GM12891 (cell line): ENCODE results near the gene FAM83F.

Experiments used
- POLR2A ChIP-seq: IDR thresholded peaks from 2 replicates; pipeline ENCODE4 v1.6.1; 2011; ENCODE audit warnings: low read depth, low read length, control low read depth
- POLR2AphosphoS5 ChIP-seq: IDR thresholded peaks from 2 replicates; pipeline ENCODE4 v1.6.1; 2011; ENCODE audit warnings: low read depth, low read length, control low read depth
- TAF1 ChIP-seq: IDR thresholded peaks from 2 replicates; pipeline ENCODE4 v1.6.1; 2011; ENCODE audit warnings: low read depth, low read length, control low read depth

- TF ChIP-seq TAF1, result no peak
- no peak for TF ChIP-seq POLR2AphosphoS5
- no peak for TF ChIP-seq POLR2A
Measured at GRCh38 chr22:40006641-40007040, 11.9 kb downstream of the FAM83F start.
